ENCODE results near the gene PTPRZ1.

The PTPRZ1 gene

GRCh38 chr7:121931149-121931902 lies 58.4 kb downstream of the PTPRZ1 start:
- DNase-seq (ENCODE audit: low read depth in 2 of 2): no peak
- no peak overlapping the region for H3K4me3 ChIP-seq (replicated peaks in 1 of 2; ENCODE audit: low read depth in 2 of 2, low read length in 2 of 2)
- no peak for TF ChIP-seq CTCF (IDR thresholded peaks at IDR 0.05; ENCODE audit: low read depth, low read length)

- no peak for TF ChIP-seq CTCF (IDR thresholded peaks at IDR 0.05; ENCODE audit: low read depth, low read length)
- no peak for DNase-seq (ENCODE audit: low read depth in 2 of 2)
- H3K4me3 ChIP-seq (replicated peaks in 1 of 2; ENCODE audit: low read depth in 2 of 2, low read length in 2 of 2): no peak overlapping the region
Measured at GRCh38 chr7:121932768-121933167, 59.8 kb downstream of the PTPRZ1 start.

GRCh38 chr7:121936951-121937623 lies 64.1 kb downstream of the PTPRZ1 start:
- no peak for DNase-seq (ENCODE audit: low read depth in 2 of 2)
- TF ChIP-seq CTCF (IDR thresholded peaks at IDR 0.05; ENCODE audit: low read depth, low read length): no peak
- no peak overlapping the region for H3K4me3 ChIP-seq (replicated peaks in 1 of 2; ENCODE audit: low read depth in 2 of 2, low read length in 2 of 2)

- TF ChIP-seq CTCF (IDR thresholded peaks at IDR 0.05; ENCODE audit: low read depth, low read length): no peak
- DNase-seq (ENCODE audit: low read depth in 2 of 2): no peak
- no peak overlapping the region for H3K4me3 ChIP-seq (replicated peaks in 1 of 2; ENCODE audit: low read depth in 2 of 2, low read length in 2 of 2)
Measured at GRCh38 chr7:121938429-121938996, 65.6 kb downstream of the PTPRZ1 start.

- no peak overlapping the region for H3K4me3 ChIP-seq (replicated peaks in 1 of 2; ENCODE audit: low read depth in 2 of 2, low read length in 2 of 2)
- no peak for TF ChIP-seq CTCF (IDR thresholded peaks at IDR 0.05; ENCODE audit: low read depth, low read length)
- no peak for DNase-seq (ENCODE audit: low read depth in 2 of 2)
Measured at GRCh38 chr7:121940918-121941317, 68.0 kb downstream of the PTPRZ1 start.

GRCh38 chr7:121941830-121942229 lies 68.9 kb downstream of the PTPRZ1 start:
- no peak for TF ChIP-seq CTCF (IDR thresholded peaks at IDR 0.05; ENCODE audit: low read depth, low read length)
- H3K4me3 ChIP-seq (replicated peaks in 1 of 2; ENCODE audit: low read depth in 2 of 2, low read length in 2 of 2): no peak overlapping the region
- DNase-seq (ENCODE audit: low read depth in 2 of 2): no peak
